Ishikawa (cell line): Measurements from ENCODE around the gene TMEM176B.

Experiments used
- CEBPB ChIP-seq: IDR thresholded peaks from 2 replicates; pipeline ENCODE4 v1.6.1; 2012
- CREB1 ChIP-seq: IDR thresholded peaks from 2 replicates; pipeline ENCODE4 v1.6.1; 2012; ENCODE audit warnings: low read depth
- EGR1 ChIP-seq: IDR thresholded peaks from 2 replicates; pipeline ENCODE4 v1.6.1; 2012
- EP300 ChIP-seq: IDR thresholded peaks from 2 replicates; pipeline ENCODE4 v1.6.1; 2012; ENCODE audit warnings: borderline replicate concordance
- FOXM1 ChIP-seq: IDR thresholded peaks from 2 replicates; pipeline ENCODE4 v1.6.1; 2012; ENCODE audit warnings: low read depth, borderline replicate concordance
- NFIC ChIP-seq: IDR thresholded peaks from 2 replicates; pipeline ENCODE4 v1.6.1; 2012
- RAD21 ChIP-seq: IDR thresholded peaks from 2 replicates; pipeline ENCODE4 v1.6.1; 2012; ENCODE audit warnings: low read depth
- TAF1 ChIP-seq: IDR thresholded peaks from 2 replicates; pipeline ENCODE4 v1.6.1; 2012; ENCODE audit warnings: low read depth, mild to moderate bottlenecking
- TCF12 ChIP-seq: IDR thresholded peaks from 2 replicates; pipeline ENCODE4 v1.6.1; 2012; ENCODE audit warnings: low read depth
- TEAD4 ChIP-seq: IDR thresholded peaks from 2 replicates; pipeline ENCODE4 v1.6.1; 2012
- YY1 ChIP-seq: IDR thresholded peaks from 2 replicates; pipeline ENCODE4 v1.6.1; 2012; ENCODE audit warnings: low read depth
- ZBTB7A ChIP-seq: IDR thresholded peaks from 2 replicates; pipeline ENCODE4 v1.6.1; 2012; ENCODE audit warnings: low read depth
- TF ChIP-seq, protein P1 (sequence below): IDR thresholded peaks from 2 replicates; pipeline ENCODE4 v1.6.1; 2012
- TF ChIP-seq, protein P2 (sequence below): IDR thresholded peaks from 2 replicates; pipeline ENCODE4 v1.6.1; 2012; ENCODE audit warnings: low read depth, mild to moderate bottlenecking

- TF ChIP-seq EGR1: no peak
- TF ChIP-seq RAD21: no peak
- TF ChIP-seq, protein P1, sequence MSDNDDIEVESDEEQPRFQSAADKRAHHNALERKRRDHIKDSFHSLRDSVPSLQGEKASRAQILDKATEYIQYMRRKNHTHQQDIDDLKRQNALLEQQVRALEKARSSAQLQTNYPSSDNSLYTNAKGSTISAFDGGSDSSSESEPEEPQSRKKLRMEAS: no peak
- TF ChIP-seq FOXM1: no peak
- no peak for TF ChIP-seq CEBPB
- TF ChIP-seq ZBTB7A: no peak
- TF ChIP-seq YY1: no peak
- no peak for TF ChIP-seq TAF1
- TF ChIP-seq EP300: no peak
- TF ChIP-seq, protein P2, sequence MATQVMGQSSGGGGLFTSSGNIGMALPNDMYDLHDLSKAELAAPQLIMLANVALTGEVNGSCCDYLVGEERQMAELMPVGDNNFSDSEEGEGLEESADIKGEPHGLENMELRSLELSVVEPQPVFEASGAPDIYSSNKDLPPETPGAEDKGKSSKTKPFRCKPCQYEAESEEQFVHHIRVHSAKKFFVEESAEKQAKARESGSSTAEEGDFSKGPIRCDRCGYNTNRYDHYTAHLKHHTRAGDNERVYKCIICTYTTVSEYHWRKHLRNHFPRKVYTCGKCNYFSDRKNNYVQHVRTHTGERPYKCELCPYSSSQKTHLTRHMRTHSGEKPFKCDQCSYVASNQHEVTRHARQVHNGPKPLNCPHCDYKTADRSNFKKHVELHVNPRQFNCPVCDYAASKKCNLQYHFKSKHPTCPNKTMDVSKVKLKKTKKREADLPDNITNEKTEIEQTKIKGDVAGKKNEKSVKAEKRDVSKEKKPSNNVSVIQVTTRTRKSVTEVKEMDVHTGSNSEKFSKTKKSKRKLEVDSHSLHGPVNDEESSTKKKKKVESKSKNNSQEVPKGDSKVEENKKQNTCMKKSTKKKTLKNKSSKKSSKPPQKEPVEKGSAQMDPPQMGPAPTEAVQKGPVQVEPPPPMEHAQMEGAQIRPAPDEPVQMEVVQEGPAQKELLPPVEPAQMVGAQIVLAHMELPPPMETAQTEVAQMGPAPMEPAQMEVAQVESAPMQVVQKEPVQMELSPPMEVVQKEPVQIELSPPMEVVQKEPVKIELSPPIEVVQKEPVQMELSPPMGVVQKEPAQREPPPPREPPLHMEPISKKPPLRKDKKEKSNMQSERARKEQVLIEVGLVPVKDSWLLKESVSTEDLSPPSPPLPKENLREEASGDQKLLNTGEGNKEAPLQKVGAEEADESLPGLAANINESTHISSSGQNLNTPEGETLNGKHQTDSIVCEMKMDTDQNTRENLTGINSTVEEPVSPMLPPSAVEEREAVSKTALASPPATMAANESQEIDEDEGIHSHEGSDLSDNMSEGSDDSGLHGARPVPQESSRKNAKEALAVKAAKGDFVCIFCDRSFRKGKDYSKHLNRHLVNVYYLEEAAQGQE: no peak
- no peak for TF ChIP-seq TCF12
- no peak for TF ChIP-seq CREB1
- TF ChIP-seq TEAD4: no peak
- TF ChIP-seq NFIC: no peak
Observed at GRCh38 chr7:150745086-150745485, 55.1 kb downstream of the TMEM176B start.
